IMR-90 (cell line): ENCODE results near the gene USP43. TPM values are rescaled to one million over a fixed set of nuclear protein-coding genes. Genes with fewer than 3 reads are reported as not detected.

Source experiments
- ATAC-seq: fragments of 200-7000 bp; cut with Tn5 transposase; 2 replicates; pipeline ENCODE4 v1.9.1; 2020; ENCODE audit warnings: low read depth, mild to moderate bottlenecking, moderate library complexity
- BruUV-seq: library from RNA; stranded (reverse); fragments of 400-500 nt; replicated peaks from 2 replicates; lab custom pipeline; 2021; lab: Mats Ljungman, UMichigan
- CTCF ChIA-PET: fragments of 300-600 bp; formaldehyde crosslinking; extraction: SDS; loops from one replicate; lab custom pipeline; 2021; ENCODE audit warnings: antibody characterized with exemption; lab: Yijun Ruan, JAX
- POLR2A ChIA-PET: fragments of 300-600 bp; sonication (Branson Sonifier 250); formaldehyde crosslinking; loops from one replicate; lab custom pipeline; 2022; ENCODE audit warnings: antibody characterized with exemption; ENCODE audit not compliant: unreplicated experiment; lab: Charles Lee
- DNase-seq: peaks from one replicate; pipeline ENCODE4 v3.0.0; 2013
- H2AFZ ChIP-seq: replicated peaks from 2 replicates; pipeline ENCODE3; 2013; ENCODE audit warnings: low read length, mild to moderate bottlenecking; ENCODE audit not compliant: poor library complexity
- H2AK5ac ChIP-seq: 2 replicates; pipeline ENCODE4 v1.6.1; 2013; ENCODE audit warnings: low read depth, low read length, inconsistent platforms
- H2AK9ac ChIP-seq: replicated peaks from 2 replicates; pipeline ENCODE3; 2013; ENCODE audit warnings: mild to moderate bottlenecking, low read depth, low read length, moderate library complexity; ENCODE audit not compliant: poor library complexity
- H2BK120ac ChIP-seq: 2 replicates; pipeline ENCODE4 v1.6.1; 2013; ENCODE audit warnings: low read depth, low read length, inconsistent platforms
- H2BK15ac ChIP-seq: 3 replicates; pipeline ENCODE4 v1.6.1; 2013; ENCODE audit warnings: low read depth, low read length, inconsistent platforms
- H2BK20ac ChIP-seq: 2 replicates; pipeline ENCODE4 v1.6.1; 2013; ENCODE audit warnings: low read depth, mild to moderate bottlenecking, inconsistent platforms, low read length, moderate library complexity
- H2BK5ac ChIP-seq: 2 replicates; pipeline ENCODE4 v1.6.1; 2013; ENCODE audit warnings: mild to moderate bottlenecking, low read depth, low read length, inconsistent platforms; ENCODE audit not compliant: poor library complexity, severe bottlenecking
- H3K14ac ChIP-seq: replicated peaks from 2 replicates; pipeline ENCODE4 v1.6.1; 2013; ENCODE audit warnings: low read depth, low read length, inconsistent platforms
- H3K18ac ChIP-seq: 2 replicates; pipeline ENCODE4 v1.6.1; 2013; ENCODE audit warnings: low read depth, low read length, control low read depth
- H3K23ac ChIP-seq: 2 replicates; pipeline ENCODE4 v1.6.1; 2013; ENCODE audit warnings: low read depth, low read length, inconsistent platforms
- H3K27ac ChIP-seq: 2 replicates; pipeline ENCODE4 v1.5.1; 2013; ENCODE audit warnings: mild to moderate bottlenecking, control low read depth, low read length; ENCODE audit not compliant: insufficient read depth
- H3K27me3 ChIP-seq: 2 replicates; pipeline ENCODE4 v1.6.1; 2013; ENCODE audit warnings: low read length; ENCODE audit not compliant: control insufficient read depth, insufficient read depth
- H3K36me3 ChIP-seq: 2 replicates; pipeline ENCODE4 v1.6.1; 2013; ENCODE audit warnings: low read length, mixed read lengths; ENCODE audit not compliant: control insufficient read depth, insufficient read depth
- H3K4ac ChIP-seq: 2 replicates; pipeline ENCODE4 v1.6.1; 2013; ENCODE audit warnings: low read depth, low read length, inconsistent platforms
- H3K4me1 ChIP-seq: 2 replicates; pipeline ENCODE4 v1.6.1; 2013; ENCODE audit warnings: low read length, mixed read lengths; ENCODE audit not compliant: control insufficient read depth, insufficient read depth
- H3K4me2 ChIP-seq: 2 replicates; pipeline ENCODE4 v1.6.1; 2013; ENCODE audit warnings: low read depth, mild to moderate bottlenecking, control low read depth, low read length, moderate library complexity
- H3K4me3 ChIP-seq: 2 replicates; pipeline ENCODE4 v1.5.1; 2013; ENCODE audit warnings: low read depth, mild to moderate bottlenecking, control low read depth, low read length, moderate library complexity; ENCODE audit not compliant: insufficient read depth
- H3K56ac ChIP-seq: 2 replicates; pipeline ENCODE4 v1.6.1; 2013; ENCODE audit warnings: low read length, inconsistent platforms; ENCODE audit not compliant: insufficient read depth; ENCODE audit errors: extremely low read depth
- H3K79me1 ChIP-seq, 2 experiments: 2 replicates each; pipeline ENCODE4 v1.6.1; 2013; ENCODE audit warnings: low read length in 2 of 2, inconsistent platforms in 1 of 2, low read depth in 1 of 2
- H3K9ac ChIP-seq: 2 replicates; pipeline ENCODE4 v1.6.1; 2013; ENCODE audit warnings: low read depth, low read length, control low read depth
- H3K9me1 ChIP-seq: 2 replicates; pipeline ENCODE4 v1.6.1; 2013; ENCODE audit warnings: low read length, inconsistent platforms; ENCODE audit not compliant: insufficient read depth
- H3K9me3 ChIP-seq: 2 replicates; pipeline ENCODE4 v1.6.1; 2013; ENCODE audit warnings: low read length; ENCODE audit not compliant: control insufficient read depth, insufficient read depth
- H4K20me1 ChIP-seq: 2 replicates; pipeline ENCODE4 v1.6.1; 2013; ENCODE audit warnings: low read length, inconsistent platforms; ENCODE audit not compliant: insufficient read depth
- H4K5ac ChIP-seq: 2 replicates; pipeline ENCODE4 v1.6.1; 2013; ENCODE audit warnings: mild to moderate bottlenecking, low read depth, low read length, control low read depth
- H4K8ac ChIP-seq, 2 experiments: 2 replicates each; pipeline ENCODE4 v1.6.1; 2013; ENCODE audit warnings: low read depth in 2 of 2, low read length in 2 of 2, control low read depth in 1 of 2, inconsistent platforms in 1 of 2
- H4K91ac ChIP-seq: 2 replicates; pipeline ENCODE4 v1.6.1; 2013; ENCODE audit warnings: low read depth, low read length, inconsistent platforms; ENCODE audit not compliant: insufficient read depth
- BHLHE40 ChIP-seq: fragments of 150-350 bp; IDR thresholded peaks from 2 replicates; pipeline ENCODE4 v1.6.1; 2016; ENCODE audit warnings: mild to moderate bottlenecking, low read depth, low read length
- CEBPB ChIP-seq: IDR thresholded peaks from 2 replicates; pipeline ENCODE4 v1.6.1; 2012; ENCODE audit warnings: low read depth, low read length, improper control_type of control experiment
- CHD1 ChIP-seq: IDR thresholded peaks from 2 replicates; pipeline ENCODE4 v1.6.1; 2012; ENCODE audit warnings: low read depth, low read length, improper control_type of control experiment
- ELK1 ChIP-seq: fragments of 150-350 bp; IDR thresholded peaks from 2 replicates; pipeline ENCODE4 v1.6.1; 2016; ENCODE audit warnings: low read depth, mild to moderate bottlenecking, low read length, moderate library complexity, borderline replicate concordance
- FOS ChIP-seq: fragments of 150-350 bp; IDR thresholded peaks from 2 replicates; pipeline ENCODE4 v1.6.1; 2016; ENCODE audit warnings: low read depth, low read length
- MAFK ChIP-seq: IDR thresholded peaks from 2 replicates; pipeline ENCODE4 v1.6.1; 2012; ENCODE audit warnings: low read depth, low read length, improper control_type of control experiment
- MAZ ChIP-seq: IDR thresholded peaks from 2 replicates; pipeline ENCODE4 v1.6.1; 2012; ENCODE audit warnings: low read depth, mild to moderate bottlenecking, low read length, improper control_type of control experiment, moderate library complexity, borderline replicate concordance
- NFE2L2 ChIP-seq: fragments of 150-350 bp; IDR thresholded peaks from 2 replicates; pipeline ENCODE4 v1.6.1; 2016; ENCODE audit warnings: low read depth, mild to moderate bottlenecking, low read length
- POLR2A ChIP-seq: IDR thresholded peaks from 2 replicates; pipeline ENCODE4 v1.6.1; 2012; ENCODE audit warnings: mild to moderate bottlenecking, low read depth, low read length
- RAD21 ChIP-seq: IDR thresholded peaks from 2 replicates; pipeline ENCODE4 v1.6.1; 2012; ENCODE audit warnings: low read length, improper control_type of control experiment
- RCOR1 ChIP-seq: IDR thresholded peaks from 2 replicates; pipeline ENCODE4 v1.6.1; 2012; ENCODE audit warnings: mild to moderate bottlenecking, low read length, improper control_type of control experiment; ENCODE audit not compliant: insufficient replicate concordance
- RFX5 ChIP-seq: IDR thresholded peaks from 2 replicates; pipeline ENCODE4 v1.8.0; 2012; ENCODE audit warnings: low read depth, mild to moderate bottlenecking, low read length, moderate library complexity
- USF2 ChIP-seq: fragments of 150-350 bp; IDR thresholded peaks from 2 replicates; pipeline ENCODE4 v1.6.1; 2017; ENCODE audit warnings: mild to moderate bottlenecking, antibody characterized with exemption, low read length, low read depth
- WGBS, 2 experiments: methylation state at CpG; one replicate each; pipeline versions ENCODE4 v1.1.5 to v1.1.7; 2013; ENCODE audit warnings: missing lambda C conversion rate in 2 of 2; ENCODE audit not compliant: insufficient read length in 1 of 2; ENCODE audit errors: extremely low coverage in 2 of 2; 5-methylcytosine and 5-hydroxymethylcytosine counted together
- dilution Hi-C: fragments of 300-500 bp; cut with HindIII; formaldehyde crosslinking; loops from one replicate; pipeline ENCODE4 v1.14.3; 2018; ENCODE audit warnings: low sequenced_read_pairs; ENCODE audit not compliant: unreplicated experiment
- in situ Hi-C: fragments of 300-500 bp; cut with MboI; formaldehyde crosslinking; loops from 3 replicates; pipeline ENCODE4 v1.14.3; 2019; ENCODE audit warnings: low sequenced_read_pairs, inconsistent platforms, mixed read lengths
- intact Hi-C: fragments of 100-400 bp; cut with micrococcal nuclease; formaldehyde crosslinking; loops from 2 replicates; pipeline ENCODE4 v1.10.0; 2022
- polyA plus RNA-seq, 3 experiments: library from polyadenylated mRNA; depleted of rRNA; stranded (reverse); fragments of >200 nt; gene quantifications; 2 replicates each; pipeline ENCODE4 v1.2.3, GENCODE V29; 2012; ENCODE audit warnings: low replicate concordance in 1 of 3
- total RNA-seq: library from RNA; depleted of rRNA; stranded (reverse); fragments of >200 nt; gene quantifications from 2 replicates; pipeline ENCODE4 v1.2.3, GENCODE V29; 2012

USP43 gene
- total and polyA plus RNA-seq, 2 of the 4 experiments (the other 2 are of a cell fraction) = not detected

GRCh38 chr17:9760266-9760665 lies 114.9 kb downstream of the USP43 start:
- Histone ChIP-seq H3K4ac (no peak overlapping the region), H3K56ac (no peak overlapping the region), H3K36me3 (no peaks in the 10 kb centered on the region), H3K27me3 (no peaks in the 10 kb centered on the region; the same call in 1 of the 2 replicates), H2BK120ac (no peak overlapping the region), H4K5ac (no peak overlapping the region), H2BK20ac (no peak overlapping the region), H3K4me3 (no peak overlapping the region), H3K23ac (no peak overlapping the region), H3K27ac (no peak overlapping the region), H4K20me1 (no peaks in the 10 kb centered on the region), H2AK9ac (no peak overlapping the region), H3K9ac (no peak overlapping the region), H3K14ac (no peak overlapping the region), H3K4me2 (no peak overlapping the region), H2BK15ac (no peak overlapping the region), H4K91ac (no peak overlapping the region), H4K8ac (no peak overlapping the region), H3K18ac (no peak overlapping the region), H3K9me3 (no peaks in the 10 kb centered on the region), H2AK5ac (no peak overlapping the region), H3K4me1 (no peaks in the 10 kb centered on the region), H2BK5ac (no peak overlapping the region), H3K9me1 (no peaks in the 10 kb centered on the region), H3K79me1 (no peaks in the 10 kb centered on the region), H2AFZ (no peak overlapping the region)
- POLR2A ChIA-PET = interaction anchor here (0.6 kb wide), 1 partner anchor 150 kb away, joined by 3 read pairs; no protein-coding TSS in a partner anchor
- CTCF ChIA-PET = no interaction called here
- intact Hi-C loops (no loop called here), in situ Hi-C loops (no loop called here), dilution Hi-C loops (no loop called here)
- WGBS, 2 experiments = no CpG with 5 or more reads among the region's 1 CpG
- DNase-seq (no peak), ATAC-seq (no peak)
- no TSS peak for BruUV-seq
- no peak for TF ChIP-seq ELK1
- no peak for TF ChIP-seq RCOR1
- TF ChIP-seq CEBPB = no peak
- TF ChIP-seq NFE2L2 = no peak
- TF ChIP-seq BHLHE40 = no peak
- TF ChIP-seq USF2 = no peak
- no peak for TF ChIP-seq FOS
- TF ChIP-seq RFX5 = no peak
- TF ChIP-seq CHD1 = no peak
- no peak for TF ChIP-seq RAD21
- no peak for TF ChIP-seq POLR2A
- no peak for TF ChIP-seq MAZ
- no peak for TF ChIP-seq MAFK
